HG03565 (cell line): ENCODE measurements around the gene DPYD.

ENCODE experiments used
- ATAC-seq: cut with Tn5 transposase; IDR thresholded peaks from one replicate; pipeline ENCODE4 v1.9.1; 2021; ENCODE audit warnings: mild to moderate bottlenecking, moderate library complexity; ENCODE audit not compliant: unreplicated experiment

Gene DPYD

GRCh38 chr1:97792655-97793054, 128.2 kb downstream of the DPYD start:
- no peak for ATAC-seq

- ATAC-seq, result peak; percentile 91
Observed at GRCh38 chr1:97791251-97791650, 129.6 kb downstream of the DPYD start.

GRCh38 chr1:97787231-97787630, 133.6 kb downstream of the DPYD start:
- ATAC-seq, result no peak

- no peak for ATAC-seq
Observed at GRCh38 chr1:97784661-97785060, 136.2 kb downstream of the DPYD start.

GRCh38 chr1:97783751-97784150, 137.1 kb downstream of the DPYD start:
- no peak for ATAC-seq

GRCh38 chr1:97781762-97782337, 139.0 kb downstream of the DPYD start:
- no peak for ATAC-seq

GRCh38 chr1:97780884-97781283, 139.9 kb downstream of the DPYD start:
- peak; percentile 50 for ATAC-seq

GRCh38 chr1:97778718-97779117, 142.1 kb downstream of the DPYD start:
- no peak for ATAC-seq

- ATAC-seq, result no peak
Observed at GRCh38 chr1:97770376-97770775, 150.5 kb downstream of the DPYD start.

- no peak for ATAC-seq
Observed at GRCh38 chr1:97767381-97767780, 153.5 kb downstream of the DPYD start.

GRCh38 chr1:97764991-97765390, 155.8 kb downstream of the DPYD start:
- no peak for ATAC-seq

GRCh38 chr1:97761637-97762036, 159.2 kb downstream of the DPYD start:
- ATAC-seq, result no peak

- no peak for ATAC-seq
Observed at GRCh38 chr1:97759078-97759477, 161.8 kb downstream of the DPYD start.

GRCh38 chr1:97758541-97759057, 162.2 kb downstream of the DPYD start:
- ATAC-seq, result no peak

- no peak for ATAC-seq
Observed at GRCh38 chr1:97745912-97746311, 174.9 kb downstream of the DPYD start.

GRCh38 chr1:97744977-97745376, 175.9 kb downstream of the DPYD start:
- no peak for ATAC-seq

- no peak for ATAC-seq
Observed at GRCh38 chr1:97743129-97743528, 177.7 kb downstream of the DPYD start.

- ATAC-seq, result no peak
Observed at GRCh38 chr1:97740891-97741290, 179.9 kb downstream of the DPYD start.

- no peak for ATAC-seq
Observed at GRCh38 chr1:97739596-97740103, 181.2 kb downstream of the DPYD start.

GRCh38 chr1:97738270-97738669, 182.6 kb downstream of the DPYD start:
- ATAC-seq, result no peak

GRCh38 chr1:97730271-97730670, 190.6 kb downstream of the DPYD start:
- no peak for ATAC-seq

GRCh38 chr1:97728436-97728835, 192.4 kb downstream of the DPYD start:
- ATAC-seq, result no peak

- no peak for ATAC-seq
Observed at GRCh38 chr1:97727029-97727428, 193.8 kb downstream of the DPYD start.
